SJSA1 (cell line): ENCODE measurements around the gene ATP5MK. TPM values are rescaled to one million over a fixed set of nuclear protein-coding genes. Genes with fewer than 3 reads are reported as not detected.
"Not testable (repeated sequence)": the region's sequence is repeated elsewhere in the genome, so short reads cannot be mapped to it uniquely, and the experiment has no call there.

Source experiments
- DNase-seq, 2 experiments: peaks; one replicate each; pipeline ENCODE4 v3.0.0-alpha.2; 2015 to 2020; ENCODE audit warnings: low spot score in 2 of 2, low read depth in 1 of 2
- H3K27ac ChIP-seq: fragments of 250-450 bp; sonication (Bioruptor Pico); 2 replicates; pipeline ENCODE4 v1.5.1; 2020; ENCODE audit warnings: mild to moderate bottlenecking, moderate library complexity
- H3K27me3 ChIP-seq: fragments of 250-450 bp; sonication (Bioruptor Pico); replicated peaks from 2 replicates; pipeline ENCODE4 v1.5.1; 2020; ENCODE audit warnings: mild to moderate bottlenecking, moderate library complexity
- H3K36me3 ChIP-seq: fragments of 250-450 bp; sonication (Bioruptor Pico); 2 replicates; pipeline ENCODE4 v1.5.1; 2020; ENCODE audit warnings: mild to moderate bottlenecking
- H3K4me1 ChIP-seq: fragments of 250-450 bp; sonication (Bioruptor Pico); replicated peaks from 2 replicates; pipeline ENCODE4 v1.6.1; 2021; ENCODE audit warnings: mild to moderate bottlenecking
- H3K4me3 ChIP-seq: fragments of 250-450 bp; sonication (Bioruptor Pico); 2 replicates; pipeline ENCODE4 v1.5.1; 2020; ENCODE audit warnings: mild to moderate bottlenecking
- H3K9me3 ChIP-seq: fragments of 250-450 bp; sonication (Bioruptor Pico); replicated peaks from 2 replicates; pipeline ENCODE4 v1.5.1; 2020; ENCODE audit warnings: mild to moderate bottlenecking
- total RNA-seq: library from RNA; depleted of rRNA; stranded (reverse); fragments of >200 nt; shearing (Covaris generic); gene quantifications from 2 replicates; pipeline ENCODE4 v1.2.3, GENCODE V29; 2014; rRNA removed

ATP5MK gene
- total RNA-seq, 1 experiment from 2014 or later, result 457 TPM

DNA sequence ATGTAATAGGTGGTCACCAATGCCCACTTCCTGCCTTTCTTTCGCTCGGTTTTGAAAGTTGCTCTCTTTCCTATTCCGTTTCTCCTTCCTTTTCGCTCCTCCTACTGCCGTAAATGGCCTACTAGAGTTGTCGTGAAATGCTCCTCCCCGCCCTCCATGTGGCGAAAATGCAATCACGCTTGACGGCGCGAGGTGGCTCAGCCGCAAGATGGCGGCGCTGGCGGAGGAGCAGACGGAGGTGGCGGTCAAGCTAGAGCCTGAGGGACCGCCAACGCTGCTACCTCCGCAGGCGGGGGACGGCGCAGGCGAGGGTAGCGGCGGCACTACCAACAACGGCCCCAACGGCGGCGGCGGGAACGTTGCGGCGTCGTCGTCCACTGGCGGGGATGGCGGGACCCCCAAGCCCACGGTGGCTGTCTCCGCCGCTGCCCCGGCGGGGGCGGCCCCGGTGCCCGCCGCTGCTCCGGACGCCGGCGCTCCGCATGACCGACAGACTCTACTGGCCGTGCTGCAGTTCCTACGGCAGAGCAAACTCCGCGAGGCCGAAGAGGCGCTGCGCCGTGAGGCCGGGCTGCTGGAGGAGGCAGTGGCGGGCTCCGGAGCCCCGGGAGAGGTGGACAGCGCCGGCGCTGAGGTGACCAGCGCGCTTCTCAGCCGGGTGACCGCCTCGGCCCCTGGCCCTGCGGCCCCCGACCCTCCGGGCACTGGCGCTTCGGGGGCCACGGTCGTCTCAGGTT lies 28.3 kb downstream of the ATP5MK start, which contains the start of gene TAF5:
TSS of gene TAF5 (plus strand) at position 195 of the 737 bp plus-strand sequence. CDS start at position 209, 14 bp downstream.
- peak; percentile 92 for DNase-seq
- Histone ChIP-seq H3K4me3 (peak within 1 kb of the TSS; percentile 93), H3K27ac (peak within 1 kb of the TSS; percentile 75), H3K27me3 (no peaks in the 10 kb centered on the region), H3K4me1 (peaks cover 13% of the 10 kb centered on the region; the same call in 1 of the 2 replicates), H3K36me3 (peaks cover 4% of the 10 kb centered on the region), H3K9me3 (no peaks in the 10 kb centered on the region)

DNA sequence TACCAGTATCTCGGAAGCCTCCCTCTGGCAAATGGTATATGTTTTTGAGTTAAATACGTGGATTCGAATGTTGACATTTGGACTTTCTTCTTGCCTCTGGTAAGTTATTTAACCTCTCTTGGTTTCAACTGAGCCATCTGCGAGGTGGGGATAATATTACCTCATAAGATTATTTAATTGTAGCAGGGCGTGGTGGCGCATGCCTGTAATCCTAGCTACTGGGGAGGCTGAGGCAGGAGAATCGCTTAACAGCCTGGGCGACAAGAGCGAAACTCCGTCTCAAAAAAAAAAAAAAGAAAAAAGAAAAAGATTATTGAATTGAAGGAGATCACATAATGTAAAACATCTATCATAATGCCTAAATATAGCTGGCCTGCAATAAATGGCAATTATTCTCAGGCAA lies 28.9 kb downstream of the ATP5MK start:
- no peak for DNase-seq
- H3K27ac ChIP-seq, result peak overlapping the region; percentile 75
- no peaks in the 10 kb centered on the region for H3K27me3 ChIP-seq
- peaks cover 4% of the 10 kb centered on the region for H3K36me3 ChIP-seq
- peak overlapping the region; percentile 93 for H3K4me3 ChIP-seq
- H3K9me3 ChIP-seq, result no peaks in the 10 kb centered on the region
- H3K4me1 ChIP-seq, result peaks cover 13% of the 10 kb centered on the region; the same call in 1 of the 2 replicates

DNA sequence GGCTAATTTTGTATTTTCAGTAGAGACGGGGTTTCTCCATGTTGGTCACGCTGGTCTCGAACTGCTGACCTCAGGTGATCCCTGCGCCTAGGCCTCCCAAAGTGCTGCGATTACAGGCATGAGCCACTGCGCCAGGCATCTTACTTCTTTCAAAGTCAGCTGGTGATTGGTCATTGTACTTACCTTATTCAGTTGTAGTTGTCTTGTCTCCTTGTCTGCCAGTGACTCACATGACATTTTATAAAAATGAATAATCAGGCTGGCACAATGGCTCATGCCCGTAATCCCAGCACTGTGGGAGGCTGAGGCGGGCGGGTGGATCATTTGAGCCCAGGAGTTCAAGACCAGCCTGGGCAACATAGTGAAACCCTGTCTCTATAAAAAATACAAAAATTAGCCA lies 35.5 kb downstream of the ATP5MK start:
- not testable (repeated sequence) for H3K27me3 ChIP-seq, H3K27ac ChIP-seq, H3K36me3 ChIP-seq, H3K4me1 ChIP-seq, H3K9me3 ChIP-seq, H3K4me3 ChIP-seq
- peak; percentile 11 to 47 for DNase-seq

DNA sequence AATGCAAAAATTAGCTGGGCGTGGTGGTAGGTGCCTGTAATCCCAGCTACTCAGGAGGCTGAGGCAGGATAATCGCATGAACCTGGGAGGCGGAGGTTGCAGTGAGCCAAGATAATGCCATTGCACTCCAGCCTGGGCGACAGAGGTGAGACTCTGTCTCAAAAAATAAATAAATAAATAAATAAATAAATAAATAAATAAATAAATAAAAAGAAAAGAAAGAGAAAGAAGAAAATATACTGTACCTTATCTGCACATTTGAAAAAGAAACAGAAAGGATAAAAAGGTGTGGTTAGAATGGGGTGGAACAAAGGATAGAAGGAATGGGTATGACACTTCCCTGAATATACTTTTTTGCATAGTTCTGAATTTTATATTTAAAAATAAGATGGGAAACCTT lies 36.8 kb downstream of the ATP5MK start:
- not testable (repeated sequence) for H3K36me3 ChIP-seq, H3K9me3 ChIP-seq, H3K27ac ChIP-seq, H3K4me3 ChIP-seq, H3K27me3 ChIP-seq, H3K4me1 ChIP-seq
- peak in 1 of 2 experiments; percentile 1 for DNase-seq

DNA sequence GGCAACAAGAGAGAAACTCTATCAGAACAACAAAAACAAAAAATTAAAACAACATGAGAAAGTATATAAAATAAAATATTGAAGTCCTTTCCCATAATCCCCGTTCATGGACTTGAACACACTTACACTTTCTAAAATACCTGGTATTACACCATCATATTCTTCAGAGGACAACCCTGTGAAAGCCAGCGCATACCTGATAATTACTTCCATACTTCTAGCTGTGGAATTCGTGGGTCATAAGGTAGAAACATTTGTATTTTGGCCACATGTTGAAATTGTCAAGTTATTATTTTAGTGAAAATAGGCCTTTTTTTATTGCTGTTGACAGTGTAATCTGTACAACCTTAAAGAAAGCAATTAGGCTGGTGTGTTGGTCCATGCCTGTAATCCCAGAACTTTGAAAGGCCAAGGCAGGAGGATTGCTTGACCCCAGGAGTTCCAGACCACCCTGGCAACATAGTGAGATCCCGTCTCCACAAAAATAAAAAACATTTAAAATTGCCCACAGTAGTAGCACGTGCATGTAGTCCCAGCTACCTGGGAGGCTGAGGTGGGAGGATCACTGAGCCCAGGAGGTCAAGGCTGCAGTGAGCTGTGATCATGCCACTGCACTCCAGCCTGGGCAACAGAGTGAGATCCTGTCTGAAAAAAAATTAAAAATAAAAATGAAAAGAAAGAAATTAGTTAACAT lies 40.2 kb downstream of the ATP5MK start:
- DNase-seq, result peak in 1 of 2 experiments; percentile 1
- peaks cover 7% of the 10 kb centered on the region for H3K4me1 ChIP-seq
- no peak overlapping the region for H3K4me3 ChIP-seq
- H3K27me3 ChIP-seq, result no peaks in the 10 kb centered on the region
- no peak overlapping the region for H3K27ac ChIP-seq
- H3K36me3 ChIP-seq, result no peaks in the 10 kb centered on the region
- H3K9me3 ChIP-seq, result no peaks in the 10 kb centered on the region

DNA sequence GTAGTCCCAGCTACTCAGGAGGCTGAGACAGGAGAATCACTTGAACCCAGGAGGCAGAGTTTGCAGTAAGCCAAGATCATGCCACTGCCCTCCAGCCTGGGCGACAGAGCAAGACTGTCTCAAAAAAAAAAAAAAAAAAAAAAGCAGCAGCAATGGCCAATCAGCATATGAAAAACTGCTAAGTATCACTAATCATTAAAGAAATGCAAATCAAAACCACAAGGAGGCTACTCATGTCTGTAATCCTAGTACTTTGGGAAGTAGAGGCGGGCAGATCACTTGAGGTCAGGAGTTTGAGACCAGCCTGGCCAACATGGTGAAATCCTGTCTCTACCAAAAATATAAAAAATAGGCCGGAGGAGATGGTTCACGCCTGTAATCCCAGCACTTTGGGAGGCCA lies 41.7 kb downstream of the ATP5MK start:
- not testable (repeated sequence) for H3K9me3 ChIP-seq, H3K27ac ChIP-seq, H3K4me3 ChIP-seq, H3K27me3 ChIP-seq, H3K36me3 ChIP-seq, DNase-seq, H3K4me1 ChIP-seq

DNA sequence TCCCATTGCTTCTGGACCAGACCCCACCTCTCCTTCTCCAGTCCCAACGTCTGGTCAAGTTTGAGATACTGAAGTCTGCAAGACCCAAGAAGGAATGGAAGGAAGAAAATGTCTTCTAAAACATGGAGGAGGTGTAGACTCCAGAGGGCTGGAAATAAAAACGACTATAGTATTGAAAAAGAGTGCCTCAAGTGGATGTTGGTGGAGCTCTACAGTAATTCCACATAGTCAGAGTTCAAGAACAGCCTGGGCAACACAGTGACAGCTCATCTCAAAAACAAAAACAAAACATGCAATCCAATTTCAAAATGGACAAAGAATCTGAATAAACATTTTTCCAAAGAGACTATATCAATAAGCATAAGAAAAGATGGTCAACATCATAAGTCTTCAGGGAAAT lies 43.0 kb downstream of the ATP5MK start:
- H3K27me3 ChIP-seq, result no peaks in the 10 kb centered on the region
- H3K27ac ChIP-seq, result no peak overlapping the region
- DNase-seq, result no peak
- peaks cover 8% of the 10 kb centered on the region for H3K4me1 ChIP-seq
- peaks cover 12% of the 10 kb centered on the region for H3K36me3 ChIP-seq
- no peak overlapping the region for H3K4me3 ChIP-seq
- no peaks in the 10 kb centered on the region for H3K9me3 ChIP-seq

DNA sequence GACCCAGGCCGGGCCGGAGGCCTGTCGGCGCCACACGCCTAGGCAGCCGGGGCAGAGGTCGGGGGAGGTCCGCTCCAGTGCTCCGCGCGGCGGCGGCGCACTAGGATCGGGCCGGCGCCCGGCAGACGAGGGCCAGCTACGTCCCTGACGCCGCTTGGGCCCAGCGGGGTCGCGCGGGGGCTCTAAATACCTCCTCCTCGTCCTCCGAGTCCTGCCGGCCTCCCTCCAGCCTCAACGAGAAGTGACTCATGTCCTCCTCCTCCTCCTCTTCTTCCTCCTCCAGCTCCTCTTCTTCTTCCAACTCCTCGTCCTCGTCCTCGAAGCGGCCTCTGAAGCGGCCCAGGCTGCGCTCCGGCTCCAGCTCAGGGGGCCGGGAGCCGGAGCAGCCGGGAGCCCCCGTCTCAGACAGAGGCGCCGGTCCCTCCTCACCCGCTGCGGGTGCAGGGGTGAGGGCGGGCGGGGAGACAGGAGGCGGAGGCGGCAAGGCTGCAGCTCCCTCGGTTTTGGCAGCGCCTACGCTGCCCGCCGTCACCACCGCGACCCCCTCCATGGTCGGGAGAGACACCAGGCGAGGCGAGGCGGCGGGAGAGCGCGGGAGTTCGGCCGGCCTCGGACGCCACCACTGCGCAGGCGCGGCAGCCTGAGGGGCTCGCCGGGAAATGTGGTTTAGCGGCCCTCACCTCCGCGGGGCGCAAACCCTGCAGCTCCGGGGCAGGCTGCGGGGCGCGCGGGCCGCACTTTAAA lies 45.6 kb downstream of the ATP5MK start, which contains the start of gene PCGF6:
TSS of gene PCGF6 (minus strand) at position 624 of the 744 bp plus-strand sequence. CDS start at position 550, 74 bp downstream.
- peak within 1 kb of the TSS; percentile 59 for H3K27ac ChIP-seq
- H3K36me3 ChIP-seq, result peaks cover 34% of the 10 kb centered on the region
- peaks cover 8% of the 10 kb centered on the region for H3K4me1 ChIP-seq
- peak within 1 kb of the TSS; percentile 70 for H3K4me3 ChIP-seq
- DNase-seq, result peak; percentile 86 to 88
- H3K27me3 ChIP-seq, result no peaks in the 10 kb centered on the region
- H3K9me3 ChIP-seq, result no peaks in the 10 kb centered on the region

DNA sequence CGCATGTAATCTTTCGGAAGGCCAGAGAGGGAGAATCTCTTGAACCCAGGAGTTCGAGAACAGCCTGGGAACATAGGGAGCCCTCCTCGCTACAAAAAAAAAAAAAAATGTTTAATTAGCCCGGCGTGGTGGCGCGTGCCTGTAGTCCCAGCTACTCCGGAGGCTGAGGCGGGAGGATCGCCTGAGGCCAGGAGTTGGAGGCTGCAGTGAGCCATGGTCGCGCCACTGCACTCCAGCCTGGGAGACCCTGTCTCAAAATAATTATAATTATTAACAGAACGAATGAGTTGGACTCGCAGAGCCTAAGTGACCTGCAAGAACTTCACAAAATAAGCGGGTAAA lies 46.1 kb downstream of the ATP5MK start:
- DNase-seq, result no peak
- H3K36me3 ChIP-seq, result peaks cover 40% of the 10 kb centered on the region
- H3K27ac ChIP-seq, result peak overlapping the region; percentile 59
- peak overlapping the region; percentile 70 for H3K4me3 ChIP-seq
- H3K4me1 ChIP-seq, result peaks cover 8% of the 10 kb centered on the region
- H3K27me3 ChIP-seq, result no peaks in the 10 kb centered on the region
- H3K9me3 ChIP-seq, result no peaks in the 10 kb centered on the region

Other genes starting within 250 kb of the ATP5MK start
- 97.2 and 107 TPM in 2 replicates for gene NT5C2, start 203.2 kb downstream of the ATP5MK start, total RNA-seq
- 0.13 TPM in 1 of 2 replicates, not detected in the other for gene RPEL1, start 150.6 kb downstream of the ATP5MK start, total RNA-seq
- gene INA, start 119.3 kb downstream of the ATP5MK start, total RNA-seq, result 0.42 and 1.7 TPM in 2 replicates
- 36.9 and 41.8 TPM in 2 replicates for gene PCGF6, start 45.3 kb downstream of the ATP5MK start, total RNA-seq
- 11.1 and 12.8 TPM in 2 replicates for gene TAF5, start 28.5 kb downstream of the ATP5MK start, total RNA-seq
- 17.1 and 25.8 TPM in 2 replicates for gene PDCD11, start 151 bp upstream of the ATP5MK start, total RNA-seq
- gene CALHM2, start 55.9 kb upstream of the ATP5MK start, total RNA-seq, result not detected in 2 replicates
- not detected in 2 replicates for gene CALHM1, start 62.4 kb upstream of the ATP5MK start, total RNA-seq
- not detected in 2 replicates for gene CALHM3, start 82.8 kb upstream of the ATP5MK start, total RNA-seq
- gene NEURL1, start 97.2 kb upstream of the ATP5MK start, total RNA-seq, result not detected in 2 replicates